ENCODE data around the gene TMEM141.
"Not testable (repeated sequence)": the region's sequence is repeated elsewhere in the genome, so short reads cannot be mapped to it uniquely, and the experiment has no call there.

TMEM141 gene

GRCh38 chr9:136771907-136772415, 19.2 kb upstream of the TMEM141 start:
- FAIRE-seq = no peak
- no peak for TF ChIP-seq POU2F2 (IDR thresholded peaks at IDR 0.05; ENCODE audit: low read depth, low read length)
- TF ChIP-seq SPI1 (IDR thresholded peaks at IDR 0.05; ENCODE audit: low read depth, low read length) = no peak
- TF ChIP-seq PAX5 (IDR thresholded peaks at IDR 0.05; ENCODE audit: insufficient read depth, low read length, severe bottlenecking) = no peak
- TF ChIP-seq TAF1 (IDR thresholded peaks at IDR 0.05; ENCODE audit: low read depth, low read length) = no peak
- TF ChIP-seq POLR2A (IDR thresholded peaks at IDR 0.05; ENCODE audit: low read depth, low read length) = no peak
- no peak for TF ChIP-seq POLR2AphosphoS5 (IDR thresholded peaks at IDR 0.05; ENCODE audit: low read depth, low read length)
- no peak for DNase-seq (ENCODE audit: insufficient read length, low spot score)

GRCh38 chr9:136773386-136774044, 17.6 kb upstream of the TMEM141 start:
- DNase-seq (ENCODE audit: insufficient read length, low spot score) (no peak), FAIRE-seq (no peak)
- no peak for TF ChIP-seq POLR2A (IDR thresholded peaks at IDR 0.05; ENCODE audit: low read depth, low read length)
- no peak for TF ChIP-seq SPI1 (IDR thresholded peaks at IDR 0.05; ENCODE audit: low read depth, low read length)

- DNase-seq (ENCODE audit: insufficient read length, low spot score) (no peak), FAIRE-seq (no peak)
- TF ChIP-seq PAX5 (IDR thresholded peaks at IDR 0.05; ENCODE audit: insufficient read depth, low read length, severe bottlenecking) (no peak), POLR2A (IDR thresholded peaks at IDR 0.05; ENCODE audit: low read depth, low read length) (no peak), POU2F2 (IDR thresholded peaks at IDR 0.05; ENCODE audit: low read depth, low read length) (no peak), TAF1 (IDR thresholded peaks at IDR 0.05; ENCODE audit: low read depth, low read length) (no peak), SPI1 (IDR thresholded peaks at IDR 0.05; ENCODE audit: low read depth, low read length) (no peak), POLR2AphosphoS5 (IDR thresholded peaks at IDR 0.05; ENCODE audit: low read depth, low read length) (no peak)
These were observed 16.6 kb upstream of the TMEM141 start for GRCh38 chr9:136774416-136775045.

- DNase-seq (ENCODE audit: insufficient read length, low spot score) (no peak), FAIRE-seq (no peak)
- TF ChIP-seq SPI1 (IDR thresholded peaks at IDR 0.05; ENCODE audit: low read depth, low read length) = no peak
- no peak for TF ChIP-seq PAX5 (IDR thresholded peaks at IDR 0.05; ENCODE audit: insufficient read depth, low read length, severe bottlenecking)
- TF ChIP-seq POLR2A (IDR thresholded peaks at IDR 0.05; ENCODE audit: low read depth, low read length) = no peak
- no peak for TF ChIP-seq POU2F2 (IDR thresholded peaks at IDR 0.05; ENCODE audit: low read depth, low read length)
- TF ChIP-seq POLR2AphosphoS5 (IDR thresholded peaks at IDR 0.05; ENCODE audit: low read depth, low read length) = no peak
- no peak for TF ChIP-seq TAF1 (IDR thresholded peaks at IDR 0.05; ENCODE audit: low read depth, low read length)
These were observed 16.0 kb upstream of the TMEM141 start for GRCh38 chr9:136775191-136775590.

- FAIRE-seq (no peak), DNase-seq (ENCODE audit: insufficient read length, low spot score) (no peak)
- TF ChIP-seq POU2F2 (IDR thresholded peaks at IDR 0.05; ENCODE audit: low read depth, low read length) (no peak), POLR2AphosphoS5 (IDR thresholded peaks at IDR 0.05; ENCODE audit: low read depth, low read length) (no peak), SPI1 (IDR thresholded peaks at IDR 0.05; ENCODE audit: low read depth, low read length) (no peak), PAX5 (IDR thresholded peaks at IDR 0.05; ENCODE audit: insufficient read depth, low read length, severe bottlenecking) (no peak)
These were observed 14.2 kb upstream of the TMEM141 start for GRCh38 chr9:136776947-136777346.

GRCh38 chr9:136777359-136777758, 13.8 kb upstream of the TMEM141 start:
- FAIRE-seq (no peak), DNase-seq (ENCODE audit: insufficient read length, low spot score) (no peak)

GRCh38 chr9:136779808-136780207, 11.3 kb upstream of the TMEM141 start:
- no peak for TF ChIP-seq TAF1 (IDR thresholded peaks at IDR 0.05; ENCODE audit: low read depth, low read length)
- FAIRE-seq = no peak
- DNase-seq (ENCODE audit: insufficient read length, low spot score) = no peak

More at GRCh38 chr9:136777359-136777758, 13.8 kb upstream of the TMEM141 start:
- TF ChIP-seq POLR2A (IDR thresholded peaks at IDR 0.05; ENCODE audit: low read depth, low read length) = no peak
- TF ChIP-seq TAF1 (IDR thresholded peaks at IDR 0.05; ENCODE audit: low read depth, low read length) = no peak
- TF ChIP-seq POU2F2 (IDR thresholded peaks at IDR 0.05; ENCODE audit: low read depth, low read length) = no peak
- no peak for TF ChIP-seq SPI1 (IDR thresholded peaks at IDR 0.05; ENCODE audit: low read depth, low read length)
- TF ChIP-seq POLR2AphosphoS5 (IDR thresholded peaks at IDR 0.05; ENCODE audit: low read depth, low read length) = no peak
- no peak for TF ChIP-seq PAX5 (IDR thresholded peaks at IDR 0.05; ENCODE audit: insufficient read depth, low read length, severe bottlenecking)

- DNase-seq (ENCODE audit: insufficient read length, low spot score) (no peak), FAIRE-seq (no peak)
- TF ChIP-seq POU2F2 (IDR thresholded peaks at IDR 0.05; ENCODE audit: low read depth, low read length) (no peak), SPI1 (IDR thresholded peaks at IDR 0.05; ENCODE audit: low read depth, low read length) (no peak)
These were observed 8.7 kb upstream of the TMEM141 start for GRCh38 chr9:136782452-136782851.

GRCh38 chr9:136784249-136784996, 6.7 kb upstream of the TMEM141 start:
- no peak for DNase-seq (ENCODE audit: insufficient read length, low spot score)
- FAIRE-seq = no peak
- TF ChIP-seq POU2F2 (IDR thresholded peaks at IDR 0.05; ENCODE audit: low read depth, low read length) = no peak
- no peak for TF ChIP-seq PAX5 (IDR thresholded peaks at IDR 0.05; ENCODE audit: insufficient read depth, low read length, severe bottlenecking)
- TF ChIP-seq POLR2AphosphoS5 (IDR thresholded peaks at IDR 0.05; ENCODE audit: low read depth, low read length) = no peak
- TF ChIP-seq TAF1 (IDR thresholded peaks at IDR 0.05; ENCODE audit: low read depth, low read length) = no peak
- TF ChIP-seq SPI1 (IDR thresholded peaks at IDR 0.05; ENCODE audit: low read depth, low read length) = no peak
- TF ChIP-seq POLR2A (IDR thresholded peaks at IDR 0.05; ENCODE audit: low read depth, low read length) = no peak

- DNase-seq (ENCODE audit: insufficient read length, low spot score) (no peak), FAIRE-seq (no peak)
- TF ChIP-seq PAX5 (IDR thresholded peaks at IDR 0.05; ENCODE audit: insufficient read depth, low read length, severe bottlenecking) = no peak
- no peak for TF ChIP-seq POLR2AphosphoS5 (IDR thresholded peaks at IDR 0.05; ENCODE audit: low read depth, low read length)
- TF ChIP-seq POU2F2 (IDR thresholded peaks at IDR 0.05; ENCODE audit: low read depth, low read length) = no peak
- no peak for TF ChIP-seq TAF1 (IDR thresholded peaks at IDR 0.05; ENCODE audit: low read depth, low read length)
- TF ChIP-seq SPI1 (IDR thresholded peaks at IDR 0.05; ENCODE audit: low read depth, low read length) = no peak
- no peak for TF ChIP-seq POLR2A (IDR thresholded peaks at IDR 0.05; ENCODE audit: low read depth, low read length)
These were observed 6.2 kb upstream of the TMEM141 start for GRCh38 chr9:136784997-136785361.

- FAIRE-seq; DNase-seq (ENCODE audit: insufficient read length, low spot score): not testable (repeated sequence)
These were observed 5.4 kb upstream of the TMEM141 start for GRCh38 chr9:136785565-136786355.
